Measurements from ENCODE around the gene MUC21.
"Not testable (repeated sequence)": the region's sequence is repeated elsewhere in the genome, so short reads cannot be mapped to it uniquely, and the experiment has no call there.

MUC21 gene

GRCh38 chr6:31008165-31008564 is 24.6 kb downstream of the MUC21 start:
- no peak for DNase-seq (ENCODE audit: low read depth)

DNA sequence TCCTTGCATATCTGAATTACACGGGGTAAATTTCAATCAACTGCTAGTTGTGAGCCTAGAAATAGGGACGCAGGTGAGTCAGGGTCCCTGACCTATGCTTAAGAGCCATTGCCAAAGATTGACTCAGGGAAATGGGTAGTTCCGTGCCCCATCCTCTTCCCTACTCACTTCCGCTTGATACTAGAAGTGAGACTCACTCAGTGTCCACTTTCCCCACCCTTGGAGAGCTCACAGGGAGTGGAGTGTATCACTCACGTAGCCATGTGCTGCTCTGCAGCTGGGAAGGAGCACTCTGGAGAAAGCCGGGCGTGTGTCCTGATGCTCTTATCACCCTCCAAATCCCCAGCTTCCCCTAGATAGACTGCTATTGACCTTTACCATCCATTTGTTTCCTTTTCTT is 26.2 kb downstream of the MUC21 start:
- no peak for DNase-seq (ENCODE audit: low read depth)

- DNase-seq (ENCODE audit: low read depth): no peak
These were observed 27.0 kb downstream of the MUC21 start, which contains the start of gene MUC22 for GRCh38 chr6:31010393-31011060. TSS of gene MUC22 (plus strand) at chr6:31010474. CDS start at chr6:31010707, 233 bp downstream.

DNA sequence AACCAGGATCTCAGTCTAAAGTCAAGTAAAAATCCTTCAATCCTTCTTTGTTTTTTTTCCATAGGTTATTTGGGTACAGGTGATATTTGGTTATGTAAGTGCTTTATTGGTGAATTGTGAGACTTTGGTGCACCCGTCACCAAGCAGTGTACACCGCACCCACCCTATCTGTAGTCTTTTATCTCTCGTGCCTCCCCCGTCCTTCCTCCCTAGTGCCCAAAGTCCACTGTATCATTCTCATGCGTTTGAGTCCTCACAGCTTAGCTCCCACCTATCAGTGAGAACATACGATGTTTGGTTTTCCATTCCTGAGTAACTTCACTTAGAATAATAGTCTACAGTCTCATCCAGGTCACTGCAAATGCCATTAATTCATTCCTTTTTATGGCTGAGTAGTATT is 27.6 kb downstream of the MUC21 start:
- DNase-seq (ENCODE audit: low read depth): no peak

DNA sequence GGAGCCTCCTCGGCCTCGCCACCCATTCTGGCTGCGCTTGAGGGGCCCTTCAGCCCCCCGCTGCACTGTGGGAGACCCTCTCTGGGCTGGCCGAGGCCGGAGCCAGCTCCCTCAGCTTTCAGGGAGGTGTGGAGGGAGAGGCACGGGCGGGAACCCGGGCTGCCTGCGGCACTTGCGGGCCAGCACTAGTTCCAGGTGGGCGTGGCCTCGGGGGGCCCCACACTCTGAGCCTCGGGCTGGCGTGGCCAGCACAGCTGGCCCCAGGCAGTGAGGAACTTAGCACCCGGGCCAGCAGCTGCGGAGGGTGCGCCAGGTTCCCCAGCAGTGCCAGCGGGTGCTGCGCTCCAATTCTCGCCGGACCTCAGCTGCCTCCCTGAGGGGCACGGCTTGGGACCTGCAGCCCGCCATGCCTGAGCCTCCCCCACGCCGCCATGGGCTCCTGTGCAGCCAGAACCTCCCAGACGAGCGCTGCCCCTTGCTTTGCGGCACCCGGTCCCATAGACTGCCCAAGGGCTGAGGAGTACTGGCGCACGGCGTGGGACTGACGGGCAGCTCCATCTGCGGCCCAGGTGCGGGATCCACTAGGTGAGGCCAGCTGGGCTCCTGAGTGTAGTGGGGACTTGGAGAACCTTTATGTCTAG is 33.3 kb downstream of the MUC21 start:
- no peak for DNase-seq (ENCODE audit: low read depth)

DNA sequence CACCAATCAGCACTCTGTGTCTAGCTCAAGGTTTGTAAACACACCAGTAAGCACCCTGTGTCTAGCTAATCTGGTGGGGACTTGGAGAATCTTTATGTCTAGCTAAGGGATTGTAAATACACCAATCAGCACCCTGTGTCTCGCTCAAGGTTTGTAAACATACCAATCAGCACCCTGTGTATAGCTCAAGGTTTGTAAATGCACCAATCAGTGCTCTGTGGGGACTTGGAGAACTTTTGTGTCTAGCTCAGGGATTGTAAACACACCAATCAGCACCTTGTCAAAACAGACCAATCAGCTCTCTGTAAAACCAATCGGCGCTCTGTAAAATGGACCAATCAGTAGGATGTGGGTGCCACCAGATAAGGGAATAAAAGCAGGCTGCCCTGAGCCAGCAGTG is 33.9 kb downstream of the MUC21 start:
- not testable (repeated sequence) for DNase-seq (ENCODE audit: low read depth)

GRCh38 chr6:31020057-31020456 is 36.5 kb downstream of the MUC21 start:
- no peak for DNase-seq (ENCODE audit: low read depth)

GRCh38 chr6:31020631-31021255 is 37.2 kb downstream of the MUC21 start:
- DNase-seq (ENCODE audit: low read depth): not testable (repeated sequence)

- not testable (repeated sequence) for DNase-seq (ENCODE audit: low read depth)
These were observed 38.4 kb downstream of the MUC21 start for GRCh38 chr6:31021705-31022531.

DNA sequence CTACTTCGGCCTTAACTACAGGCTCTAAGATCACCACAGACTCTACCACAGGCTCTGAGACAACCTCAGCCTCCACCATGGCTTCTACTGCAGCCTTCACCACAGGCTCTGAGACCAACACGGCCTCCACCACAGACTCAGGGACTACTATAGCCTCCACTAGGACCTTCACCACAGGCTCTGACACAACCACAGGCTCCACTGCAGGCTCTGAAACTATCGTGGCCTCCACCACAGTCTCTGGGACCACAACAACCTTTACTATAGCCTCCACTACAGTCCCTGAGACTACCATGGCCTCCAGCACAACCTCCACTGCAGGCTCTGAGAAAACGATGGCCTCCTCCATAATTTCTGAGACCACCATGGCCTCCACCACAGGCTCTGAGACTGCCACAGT is 42.1 kb downstream of the MUC21 start:
- no peak for DNase-seq (ENCODE audit: low read depth)

- DNase-seq (ENCODE audit: low read depth): no peak
These were observed 47.6 kb downstream of the MUC21 start for GRCh38 chr6:31031095-31031494.

GRCh38 chr6:31033075-31033474 is 49.6 kb downstream of the MUC21 start:
- DNase-seq (ENCODE audit: low read depth): no peak

DNA sequence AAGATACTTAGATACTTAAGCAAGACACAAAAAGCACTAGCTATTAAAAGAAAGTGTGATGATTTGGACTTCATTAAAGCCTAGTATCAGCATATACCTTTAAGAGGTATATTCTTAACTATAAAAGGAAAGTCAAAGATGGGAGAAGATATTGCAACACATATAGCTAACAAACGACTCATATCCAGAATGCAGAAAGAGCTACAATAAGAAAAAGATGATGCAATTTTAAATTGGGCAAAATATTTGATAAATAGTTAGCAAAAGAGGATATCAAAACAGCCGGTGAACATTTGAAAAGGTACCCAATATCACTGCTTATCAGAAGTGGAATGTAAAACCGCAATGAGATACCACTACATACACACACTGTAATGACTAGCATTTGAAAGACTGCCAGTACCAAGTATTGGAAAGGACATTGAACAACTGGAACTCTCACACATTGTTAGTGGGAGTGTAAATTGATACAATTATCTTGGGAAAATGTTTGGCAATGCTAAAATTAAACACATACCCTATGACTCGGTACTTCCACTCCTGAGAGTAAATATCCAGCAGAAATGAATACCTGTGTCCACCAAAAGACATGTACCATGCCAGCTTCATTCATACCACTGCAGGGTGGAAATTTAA is 52.5 kb downstream of the MUC21 start:
- DNase-seq (ENCODE audit: low read depth): no peak

- DNase-seq (ENCODE audit: low read depth): no peak
These were observed 53.7 kb downstream of the MUC21 start for GRCh38 chr6:31037169-31037568.

DNA sequence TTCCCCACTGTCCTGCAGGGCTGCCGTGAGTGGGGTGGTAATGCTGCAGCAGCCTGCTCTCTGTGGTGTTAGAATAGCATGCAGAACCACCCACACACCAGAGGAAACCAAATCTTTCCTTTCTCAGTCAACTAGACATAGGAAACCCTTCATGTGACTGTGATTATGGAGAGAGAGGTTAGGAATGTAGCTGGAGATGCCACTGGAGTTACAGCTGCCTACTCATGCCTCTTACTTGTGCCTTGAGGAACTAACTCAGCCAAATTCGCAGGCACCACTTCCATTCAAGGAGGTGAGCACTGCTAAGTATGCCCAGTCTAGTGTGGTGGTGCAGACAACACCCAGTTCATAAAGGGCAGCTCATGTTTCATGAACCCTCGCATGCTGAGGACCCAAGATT is 54.2 kb downstream of the MUC21 start:
- no peak for DNase-seq (ENCODE audit: low read depth)

DNA sequence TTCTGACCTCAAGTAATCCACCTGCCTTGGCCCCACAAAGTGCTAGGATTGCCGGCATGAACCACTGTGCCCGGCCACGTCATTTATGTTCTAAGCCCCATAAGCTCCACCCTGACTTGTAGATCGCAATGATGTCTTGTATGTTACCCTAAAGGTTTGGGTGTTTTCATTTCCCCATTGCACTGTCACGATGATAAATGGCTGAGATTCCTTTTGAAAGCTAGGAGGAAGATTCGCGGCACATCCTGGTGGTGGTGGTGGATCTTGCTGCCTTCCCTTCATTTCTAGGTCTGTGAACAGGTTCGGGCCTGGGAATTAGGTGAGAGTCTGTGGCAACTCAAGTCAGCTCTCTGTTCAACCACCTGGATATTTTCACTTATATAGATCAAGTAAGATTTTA is 55.0 kb downstream of the MUC21 start:
- DNase-seq (ENCODE audit: low read depth): no peak
